ENCODE measurements around the gene STAB2.

DNA sequence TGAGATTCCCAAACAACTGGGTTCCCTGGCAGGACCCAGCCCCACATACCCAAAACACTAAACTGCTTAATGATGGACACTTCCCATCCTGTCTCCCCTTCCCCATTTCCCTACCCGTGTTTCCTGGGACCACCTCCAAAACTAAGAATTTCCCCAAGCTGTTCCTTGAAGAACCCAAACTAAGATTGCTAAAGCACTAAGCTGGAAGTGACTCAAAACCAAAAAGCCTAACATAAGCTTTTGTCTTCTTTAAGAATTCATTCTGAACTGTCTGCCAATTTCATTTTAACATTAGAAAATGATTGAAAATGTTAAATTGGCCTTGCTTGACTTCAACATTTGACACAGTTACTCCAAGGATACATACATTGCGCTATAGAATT, 29.5 kb upstream of the STAB2 start:
- TF ChIP-seq POLR2AphosphoS5 (IDR thresholded peaks at IDR 0.05; ENCODE audit: low read depth, low read length) = no peak
- no peak for TF ChIP-seq TAF1 (IDR thresholded peaks at IDR 0.05; ENCODE audit: borderline replicate concordance, insufficient read depth, low read length)
